HG02763 (cell line): ENCODE results near the gene EPB41L1.

Experiments
- ATAC-seq: cut with Tn5 transposase; IDR thresholded peaks from one replicate; pipeline ENCODE4 v1.9.1; 2021; ENCODE audit warnings: mild to moderate bottlenecking, moderate library complexity; ENCODE audit not compliant: unreplicated experiment

The EPB41L1 gene

DNA sequence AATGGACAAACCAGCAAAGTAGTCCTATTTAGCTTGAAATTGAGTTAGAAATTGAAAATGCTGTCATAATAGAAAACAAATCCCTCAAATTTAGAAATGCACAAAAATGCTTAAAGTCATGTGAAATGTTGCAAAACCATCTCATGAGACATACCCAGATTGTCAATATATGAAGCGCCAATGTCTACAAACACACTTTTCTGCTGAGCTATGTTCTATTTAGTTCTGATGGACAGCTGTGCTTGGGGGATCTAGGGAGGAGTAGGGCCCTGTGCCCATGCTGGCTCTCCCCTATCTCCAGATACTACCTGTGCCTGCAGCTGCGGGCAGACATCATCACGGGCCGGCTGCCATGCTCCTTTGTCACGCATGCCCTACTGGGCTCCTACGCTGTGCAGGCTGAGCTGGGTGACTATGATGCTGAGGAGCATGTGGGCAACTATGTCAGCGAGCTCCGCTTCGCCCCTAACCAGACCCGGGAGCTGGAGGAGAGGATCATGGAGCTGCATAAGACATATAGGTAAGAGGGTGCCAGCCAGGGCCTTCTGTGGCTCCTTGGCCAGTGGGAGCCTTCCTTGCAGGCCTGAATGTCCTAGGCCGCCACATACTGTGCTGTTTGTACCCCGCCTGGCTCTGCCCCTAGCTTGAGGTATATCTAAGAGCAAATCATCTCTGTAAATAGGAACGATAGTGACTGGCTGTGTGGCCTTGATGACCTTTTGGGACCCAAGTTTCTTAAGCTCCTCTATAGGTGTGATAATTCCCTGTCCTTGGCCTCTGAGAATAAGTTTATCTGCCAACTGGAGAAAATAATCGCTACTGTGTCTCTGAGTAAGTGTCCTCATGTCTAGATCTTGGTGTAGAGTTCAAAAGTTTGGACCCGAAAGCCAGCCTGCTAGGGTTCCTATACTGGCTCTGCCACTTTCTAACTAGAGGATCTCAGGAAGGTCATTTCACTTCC lies 30.6 kb downstream of the EPB41L1 start:
- no peak for ATAC-seq

DNA sequence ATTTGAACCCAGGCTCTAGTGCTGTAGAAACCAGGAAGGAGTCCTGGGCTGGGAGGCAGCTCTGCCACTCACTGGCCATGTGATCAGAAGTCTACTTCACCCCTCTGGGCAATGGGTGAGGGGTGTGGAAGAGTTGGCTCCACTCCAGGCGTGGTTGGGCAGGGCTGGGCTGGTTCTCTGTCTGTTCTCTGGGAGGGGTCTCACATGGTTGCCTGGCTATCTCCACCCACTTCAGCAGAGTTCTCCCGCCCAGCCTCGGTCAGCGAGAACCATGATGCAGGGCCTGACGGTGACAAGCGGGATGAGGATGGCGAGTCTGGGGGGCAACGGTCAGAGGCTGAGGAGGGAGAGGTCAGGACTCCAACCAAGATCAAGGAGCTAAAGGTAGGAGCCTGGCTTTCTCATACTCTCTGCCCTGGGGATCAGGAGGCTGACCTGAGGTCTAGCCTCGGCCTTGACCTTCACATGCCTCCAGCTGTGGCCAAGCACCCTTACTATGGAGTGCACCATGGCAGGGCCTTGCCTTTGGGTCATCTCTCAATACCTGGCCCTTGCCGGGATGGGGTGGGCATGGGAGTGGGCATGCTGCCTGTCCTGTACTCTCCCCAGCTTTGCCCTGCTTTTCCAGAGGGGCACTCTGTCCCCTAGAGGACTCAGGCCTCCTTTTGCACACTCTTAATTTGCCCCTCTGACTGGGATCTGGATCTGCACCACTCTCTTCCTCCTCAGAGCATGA lies 39.6 kb downstream of the EPB41L1 start:
- ATAC-seq: no peak

DNA sequence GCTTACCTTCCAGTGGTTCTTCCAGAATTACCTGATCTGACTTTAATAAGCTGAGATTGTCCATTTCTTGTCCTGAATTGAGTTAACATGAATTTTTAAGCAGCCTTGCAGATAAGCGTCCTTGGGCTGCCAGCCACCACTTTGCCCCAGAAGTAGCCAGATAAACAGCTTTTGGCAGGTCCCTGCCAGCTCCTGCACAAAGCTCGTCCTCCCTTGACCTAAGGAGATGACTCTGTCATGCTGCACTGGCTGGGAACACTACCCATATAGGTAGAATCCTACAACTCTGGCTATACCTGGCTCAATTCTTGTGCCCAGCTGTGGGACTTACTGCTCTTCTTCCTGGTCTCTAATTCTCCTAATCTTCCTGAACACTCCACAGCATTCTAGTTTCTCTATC lies 42.1 kb downstream of the EPB41L1 start:
- no peak for ATAC-seq

GRCh38 chr20:36197271-36197670 lies 42.7 kb downstream of the EPB41L1 start:
- no peak for ATAC-seq

- no peak for ATAC-seq
These were observed 45.1 kb downstream of the EPB41L1 start for GRCh38 chr20:36199345-36200257.

GRCh38 chr20:36200451-36200850 lies 45.9 kb downstream of the EPB41L1 start:
- ATAC-seq: no peak

GRCh38 chr20:36201198-36201597 lies 46.7 kb downstream of the EPB41L1 start:
- ATAC-seq: no peak

- no peak for ATAC-seq
These were observed 48.4 kb downstream of the EPB41L1 start for GRCh38 chr20:36202891-36203338.

DNA sequence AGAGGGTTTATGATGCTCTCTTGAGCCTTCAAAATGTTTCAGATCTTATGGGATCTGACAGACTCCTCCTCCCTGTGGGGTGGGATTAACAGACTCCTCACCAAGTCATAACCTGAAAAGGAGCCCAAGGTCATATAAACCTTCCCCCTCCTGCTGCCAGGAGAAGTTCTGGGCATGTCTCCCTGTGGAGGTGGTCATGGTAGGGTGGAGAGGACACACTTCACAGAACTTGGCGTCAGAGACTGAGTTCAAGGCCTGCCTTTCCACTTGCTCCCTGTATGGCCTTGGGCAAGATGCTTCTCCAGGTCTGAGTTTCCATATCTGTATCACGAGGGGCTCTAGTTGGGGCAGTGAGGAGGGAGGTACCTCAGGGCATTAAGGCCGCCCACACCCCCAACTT lies 49.3 kb downstream of the EPB41L1 start:
- ATAC-seq: no peak

DNA sequence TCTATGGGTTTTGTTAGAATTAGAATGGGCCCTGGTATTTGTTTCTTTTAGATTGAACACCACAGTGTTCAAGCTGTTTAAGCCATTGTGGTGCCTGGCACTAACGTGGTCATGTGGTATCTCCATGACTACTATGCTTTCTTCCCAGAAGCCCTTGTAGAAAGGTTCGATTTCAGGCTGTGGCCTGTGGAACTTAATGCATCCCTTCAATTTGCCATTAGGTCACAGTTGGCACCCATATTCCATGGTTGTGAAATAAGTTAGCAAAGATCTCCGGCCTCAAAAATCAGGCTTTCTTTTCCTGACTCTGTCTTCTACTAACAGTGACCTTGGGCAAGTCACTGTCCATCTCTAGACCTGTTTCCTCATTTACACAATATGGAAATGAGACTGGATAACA lies 50.5 kb downstream of the EPB41L1 start:
- no peak for ATAC-seq

GRCh38 chr20:36206068-36206467 lies 51.5 kb downstream of the EPB41L1 start:
- ATAC-seq: no peak

DNA sequence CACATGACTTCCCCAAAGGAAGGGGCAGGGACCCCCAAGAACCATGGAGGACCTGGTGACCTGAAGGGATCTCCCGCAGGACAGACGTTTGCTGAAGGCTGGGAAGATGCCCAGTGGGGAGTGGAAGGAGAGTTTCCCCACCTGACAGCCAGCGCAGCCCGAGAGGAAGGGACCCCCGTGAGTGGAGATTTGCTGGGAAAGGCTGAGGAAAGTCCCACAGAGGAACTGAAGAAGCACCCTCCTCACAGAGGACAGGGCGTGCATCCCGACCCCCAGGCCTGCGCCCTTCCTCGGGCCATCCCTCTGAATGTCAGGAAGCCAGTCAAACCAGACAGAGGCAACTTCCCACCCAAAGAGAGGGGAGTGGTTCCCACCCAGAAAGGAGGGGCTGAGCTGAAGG lies 52.1 kb downstream of the EPB41L1 start:
- ATAC-seq: no peak

GRCh38 chr20:36207602-36208001 lies 53.1 kb downstream of the EPB41L1 start:
- no peak for ATAC-seq

GRCh38 chr20:36208257-36208656 lies 53.7 kb downstream of the EPB41L1 start:
- ATAC-seq: no peak

- ATAC-seq: no peak
These were observed 56.0 kb downstream of the EPB41L1 start for GRCh38 chr20:36210436-36211021.

- ATAC-seq: no peak
These were observed 58.8 kb downstream of the EPB41L1 start for GRCh38 chr20:36213362-36213761.

- no peak for ATAC-seq
These were observed 60.2 kb downstream of the EPB41L1 start for GRCh38 chr20:36214684-36215256.

GRCh38 chr20:36215778-36216177 lies 61.2 kb downstream of the EPB41L1 start:
- no peak for ATAC-seq

GRCh38 chr20:36216314-36217025 lies 61.9 kb downstream of the EPB41L1 start:
- ATAC-seq: no peak

DNA sequence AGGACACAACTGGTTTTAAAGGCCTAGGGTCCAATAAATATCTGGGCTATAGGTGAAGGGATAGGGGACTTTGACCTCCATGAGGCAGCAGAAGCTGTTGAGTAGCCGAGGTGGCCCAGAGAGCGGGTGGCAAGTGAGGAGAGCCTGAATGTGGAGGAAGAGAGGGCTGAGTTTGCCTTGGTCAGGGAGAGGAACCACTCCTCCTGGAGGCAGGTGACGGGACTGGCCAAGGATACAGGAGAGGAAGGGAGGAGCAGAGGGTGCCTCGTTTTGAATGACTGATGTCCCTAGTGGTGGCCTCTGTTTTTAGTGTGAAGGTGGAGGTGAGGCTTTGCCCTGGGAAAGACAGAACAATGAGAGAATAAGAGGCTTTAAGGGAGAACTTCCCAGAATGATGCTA lies 62.7 kb downstream of the EPB41L1 start:
- ATAC-seq: no peak
